ENCODE results near the gene CSTPP1. TPM values are rescaled to one million over a fixed set of nuclear protein-coding genes. Genes with fewer than 3 reads are reported as not detected.
A peak's percentile ranks its signal among the peaks of the same experiment; 100 is the strongest.

Gene CSTPP1
- total RNA-seq, 1 donor from 2014 or later = 58.5 TPM

GRCh38 chr11:47176328-47177228 is 240.0 kb downstream of the CSTPP1 start, which contains the start of gene ARFGAP2:
TSS of gene ARFGAP2 (minus strand) at chr11:47176879. CDS start at chr11:47176853, 26 bp downstream.
- Mint-ChIP-seq H3K4me3 (peak within 1 kb of the TSS; percentile 99), H3K9me3 (no peaks in the 10 kb centered on the region), H3K36me3 (ENCODE audit: low read depth) (peaks cover 3% of the 10 kb centered on the region), H3K4me1 (peaks cover 29% of the 10 kb centered on the region), H3K27me3 (ENCODE audit: low read depth) (peaks cover 7% of the 10 kb centered on the region), H3K27ac (ENCODE audit: unreplicated experiment) (peak within 1 kb of the TSS; percentile 100)
- no peak for TF ChIP-seq CTCF (conservative IDR thresholded peaks at IDR 0.05)
- DNase-seq (ENCODE audit: low read depth, low spot score) = peak; percentile 90

GRCh38 chr11:47177229-47177845 is 240.8 kb downstream of the CSTPP1 start:
- H3K27me3 Mint-ChIP-seq (ENCODE audit: low read depth) = peaks cover 7% of the 10 kb centered on the region
- no peaks in the 10 kb centered on the region for H3K36me3 Mint-ChIP-seq (ENCODE audit: low read depth)
- no peak for DNase-seq (ENCODE audit: low read depth, low spot score)
- peak; percentile 74 for TF ChIP-seq CTCF (conservative IDR thresholded peaks at IDR 0.05)
- H3K4me1 Mint-ChIP-seq = peaks cover 29% of the 10 kb centered on the region
- no peaks in the 10 kb centered on the region for H3K9me3 Mint-ChIP-seq
- peak overlapping the region; percentile 99 for H3K4me3 Mint-ChIP-seq
- peak overlapping the region; percentile 98 for H3K27ac Mint-ChIP-seq (ENCODE audit: unreplicated experiment)

- peaks cover 7% of the 10 kb centered on the region for H3K27me3 Mint-ChIP-seq (ENCODE audit: low read depth)
- no peak for DNase-seq (ENCODE audit: low read depth, low spot score)
- H3K4me1 Mint-ChIP-seq = peaks cover 29% of the 10 kb centered on the region
- no peaks in the 10 kb centered on the region for H3K9me3 Mint-ChIP-seq
- TF ChIP-seq CTCF (conservative IDR thresholded peaks at IDR 0.05) = no peak
- peak overlapping the region; percentile 98 for H3K27ac Mint-ChIP-seq (ENCODE audit: unreplicated experiment)
- no peaks in the 10 kb centered on the region for H3K36me3 Mint-ChIP-seq (ENCODE audit: low read depth)
- H3K4me3 Mint-ChIP-seq = peak overlapping the region; percentile 99
Measured at GRCh38 chr11:47177846-47178245, 241.3 kb downstream of the CSTPP1 start.

- H3K9me3 Mint-ChIP-seq = no peaks in the 10 kb centered on the region
- no peak for TF ChIP-seq CTCF (conservative IDR thresholded peaks at IDR 0.05)
Measured at GRCh38 chr11:47178316-47178715, 241.8 kb downstream of the CSTPP1 start.

GRCh38 chr11:47178737-47179654 is 242.4 kb downstream of the CSTPP1 start:
- H3K27ac Mint-ChIP-seq (ENCODE audit: unreplicated experiment) = no peak overlapping the region

More at GRCh38 chr11:47178316-47178715, 241.8 kb downstream of the CSTPP1 start:
- Mint-ChIP-seq H3K27ac (ENCODE audit: unreplicated experiment) (no peak overlapping the region), H3K36me3 (ENCODE audit: low read depth) (no peaks in the 10 kb centered on the region), H3K27me3 (ENCODE audit: low read depth) (peaks cover 8% of the 10 kb centered on the region), H3K4me3 (no peak overlapping the region), H3K4me1 (peaks cover 29% of the 10 kb centered on the region)
- no peak for DNase-seq (ENCODE audit: low read depth, low spot score)

More at GRCh38 chr11:47178737-47179654, 242.4 kb downstream of the CSTPP1 start:
- no peak for TF ChIP-seq CTCF (conservative IDR thresholded peaks at IDR 0.05)
- Mint-ChIP-seq H3K36me3 (ENCODE audit: low read depth) (no peaks in the 10 kb centered on the region), H3K27me3 (ENCODE audit: low read depth) (peaks cover 15% of the 10 kb centered on the region), H3K9me3 (no peaks in the 10 kb centered on the region), H3K4me1 (peaks cover 25% of the 10 kb centered on the region), H3K4me3 (peak overlapping the region; percentile 47)
- no peak for DNase-seq (ENCODE audit: low read depth, low spot score)

All from neural crest cell (in vitro differentiated cells).